SJSA1 (cell line): Measurements from ENCODE around the gene NBL1. TPM values are rescaled to one million over a fixed set of nuclear protein-coding genes. Genes with fewer than 3 reads are reported as not detected.
A peak's percentile ranks its signal among the peaks of the same experiment; 100 is the strongest.

Experiments
- DNase-seq, 2 experiments: peaks; one replicate each; pipeline ENCODE4 v3.0.0-alpha.2; 2015 to 2020; ENCODE audit warnings: low spot score in 2 of 2, low read depth in 1 of 2
- H3K27ac ChIP-seq: fragments of 250-450 bp; sonication (Bioruptor Pico); 2 replicates; pipeline ENCODE4 v1.5.1; 2020; ENCODE audit warnings: mild to moderate bottlenecking, moderate library complexity
- H3K27me3 ChIP-seq: fragments of 250-450 bp; sonication (Bioruptor Pico); replicated peaks from 2 replicates; pipeline ENCODE4 v1.5.1; 2020; ENCODE audit warnings: mild to moderate bottlenecking, moderate library complexity
- H3K36me3 ChIP-seq: fragments of 250-450 bp; sonication (Bioruptor Pico); 2 replicates; pipeline ENCODE4 v1.5.1; 2020; ENCODE audit warnings: mild to moderate bottlenecking
- H3K4me1 ChIP-seq: fragments of 250-450 bp; sonication (Bioruptor Pico); replicated peaks from 2 replicates; pipeline ENCODE4 v1.6.1; 2021; ENCODE audit warnings: mild to moderate bottlenecking
- H3K4me3 ChIP-seq: fragments of 250-450 bp; sonication (Bioruptor Pico); 2 replicates; pipeline ENCODE4 v1.5.1; 2020; ENCODE audit warnings: mild to moderate bottlenecking
- H3K9me3 ChIP-seq: fragments of 250-450 bp; sonication (Bioruptor Pico); replicated peaks from 2 replicates; pipeline ENCODE4 v1.5.1; 2020; ENCODE audit warnings: mild to moderate bottlenecking
- total RNA-seq: library from RNA; depleted of rRNA; stranded (reverse); fragments of >200 nt; shearing (Covaris generic); gene quantifications from 2 replicates; pipeline ENCODE4 v1.2.3, GENCODE V29; 2014; rRNA removed

Gene NBL1, protein sequence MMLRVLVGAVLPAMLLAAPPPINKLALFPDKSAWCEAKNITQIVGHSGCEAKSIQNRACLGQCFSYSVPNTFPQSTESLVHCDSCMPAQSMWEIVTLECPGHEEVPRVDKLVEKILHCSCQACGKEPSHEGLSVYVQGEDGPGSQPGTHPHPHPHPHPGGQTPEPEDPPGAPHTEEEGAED
- 3.7 and 9.1 TPM in 2 replicates for total RNA-seq

DNA sequence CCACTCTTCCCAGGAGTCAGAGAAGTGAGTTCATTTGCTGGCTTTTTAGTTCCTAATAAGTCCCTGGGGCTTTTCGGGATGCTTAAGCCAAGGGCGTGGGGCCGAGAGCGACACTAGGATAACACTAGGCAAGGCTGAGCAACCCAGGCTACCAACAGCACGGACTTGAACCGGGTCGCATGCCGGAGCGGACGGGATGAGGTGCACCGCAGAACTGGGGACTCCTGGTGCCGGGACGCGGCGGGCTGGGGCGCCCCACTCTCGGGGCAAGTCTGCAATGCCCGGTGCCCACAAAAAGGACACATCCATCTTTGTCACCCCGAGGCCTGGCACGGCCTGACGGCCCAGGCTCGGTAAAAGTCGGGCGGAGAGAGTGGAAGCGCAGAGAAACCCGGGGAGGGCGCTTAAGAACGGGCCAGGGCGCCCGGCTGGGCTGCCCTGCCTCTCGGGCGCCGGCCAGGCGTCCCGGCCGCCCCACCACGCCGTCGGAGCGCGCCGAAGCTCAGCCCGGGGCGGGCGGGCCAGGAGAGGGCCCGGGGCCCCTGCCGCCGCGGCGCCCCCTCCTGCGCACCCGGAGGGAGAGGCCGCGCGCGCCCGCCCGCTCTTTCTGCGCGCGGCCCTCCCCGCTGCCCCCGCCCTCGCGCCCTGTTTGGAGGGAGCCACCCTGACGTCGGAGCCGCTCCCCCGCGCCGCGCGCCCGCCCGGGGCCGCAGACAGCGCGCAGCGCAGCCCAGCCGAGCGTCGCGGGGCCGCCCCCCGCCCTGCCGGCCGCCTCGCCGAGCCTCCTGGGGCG lies at the start of gene NBL1:
Gene NBL1 (plus strand): TSS at position 710 of the 793 bp plus-strand sequence. CDS start 10,720 bp downstream, outside the sequence.
- no peaks in the 10 kb centered on the region for H3K9me3 ChIP-seq
- H3K36me3 ChIP-seq, result no peaks in the 10 kb centered on the region
- H3K27me3 ChIP-seq, result peaks cover 21% of the 10 kb centered on the region
- H3K4me1 ChIP-seq, result peaks cover 18% of the 10 kb centered on the region
- H3K4me3 ChIP-seq, result peak within 1 kb of the TSS; percentile 46
- no peak within 1 kb of the TSS for H3K27ac ChIP-seq
- DNase-seq, result no peak

DNA sequence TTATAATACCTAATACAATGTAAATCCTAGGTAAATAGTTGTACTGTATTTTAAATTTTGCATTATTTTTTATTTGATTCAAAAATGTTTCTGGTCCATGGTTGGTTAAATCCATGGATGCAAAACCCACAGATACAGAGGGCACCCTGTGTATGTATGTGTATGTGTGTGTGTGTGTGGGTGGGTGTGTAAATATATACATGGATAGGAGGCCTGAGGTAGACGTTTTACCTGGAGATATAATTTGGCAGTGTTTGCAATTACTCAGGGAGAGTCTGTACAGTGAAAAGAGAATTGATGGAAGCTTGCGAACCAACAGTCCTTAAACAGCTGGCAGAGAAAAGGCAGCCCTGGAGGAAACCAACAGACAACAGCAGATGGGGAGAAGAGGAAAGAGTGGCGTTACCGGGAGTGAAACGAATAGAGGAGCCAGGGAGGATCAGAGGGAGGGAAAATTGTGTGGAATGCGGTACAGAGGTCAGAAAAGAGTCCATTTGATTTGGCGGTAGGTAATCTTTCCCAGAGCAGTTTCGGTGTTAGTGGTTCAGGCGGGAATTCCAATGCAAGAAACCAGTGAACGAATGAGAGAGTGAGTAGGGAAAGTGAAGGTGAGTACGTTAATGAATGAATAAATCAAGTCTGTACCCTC lies 47.9 kb upstream of the NBL1 start:
- Histone ChIP-seq H3K36me3 (peaks cover 25% of the 10 kb centered on the region), H3K4me1 (peaks cover 14% of the 10 kb centered on the region), H3K27ac (peak overlapping the region; percentile 70), H3K4me3 (peak overlapping the region; percentile 81), H3K27me3 (no peaks in the 10 kb centered on the region), H3K9me3 (no peaks in the 10 kb centered on the region)
- DNase-seq, result no peak

DNA sequence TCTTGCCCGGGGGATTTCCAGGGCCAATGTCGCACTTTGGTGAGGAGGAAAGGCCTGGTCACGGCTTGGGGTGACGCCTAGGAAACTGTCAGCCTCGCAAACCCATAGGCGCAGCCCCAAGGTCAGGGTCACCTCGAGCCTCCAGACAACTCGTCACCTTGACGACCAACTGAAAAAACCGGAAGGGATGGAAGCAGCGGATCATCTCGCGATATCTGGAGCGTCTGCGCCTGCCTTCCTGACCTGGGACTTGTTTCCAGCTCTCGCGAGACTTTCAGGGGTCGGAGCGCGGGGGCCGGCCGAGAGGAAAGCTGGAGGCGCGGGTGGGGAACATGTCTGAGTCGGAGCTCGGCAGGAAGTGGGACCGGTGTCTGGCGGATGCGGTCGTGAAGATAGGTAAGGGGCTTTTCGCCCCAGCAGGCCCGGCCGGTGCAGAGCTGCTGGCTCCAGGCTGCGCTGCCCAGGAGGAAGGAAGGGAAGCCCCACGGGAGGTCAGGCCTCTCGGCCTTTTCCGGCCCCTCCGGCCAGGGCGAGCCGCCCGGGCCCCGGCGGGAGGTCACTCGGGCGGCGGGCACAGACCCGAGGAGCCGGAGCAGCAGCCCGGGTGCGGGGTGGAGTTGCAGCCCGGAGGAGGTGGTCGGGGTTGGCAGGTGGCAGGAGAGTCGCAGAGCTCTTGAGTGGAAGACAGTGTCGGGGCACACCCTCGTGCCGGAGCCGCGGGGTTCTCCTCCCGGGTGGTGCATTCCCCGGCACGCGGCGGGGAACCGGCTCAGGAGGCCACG lies 47.2 kb upstream of the NBL1 start:
- Histone ChIP-seq H3K9me3 (no peaks in the 10 kb centered on the region), H3K36me3 (peaks cover 30% of the 10 kb centered on the region), H3K27ac (peak overlapping the region; percentile 70), H3K4me3 (peak overlapping the region; percentile 81), H3K27me3 (no peaks in the 10 kb centered on the region), H3K4me1 (peaks cover 14% of the 10 kb centered on the region)
- peak; percentile 92 to 98 for DNase-seq

DNA sequence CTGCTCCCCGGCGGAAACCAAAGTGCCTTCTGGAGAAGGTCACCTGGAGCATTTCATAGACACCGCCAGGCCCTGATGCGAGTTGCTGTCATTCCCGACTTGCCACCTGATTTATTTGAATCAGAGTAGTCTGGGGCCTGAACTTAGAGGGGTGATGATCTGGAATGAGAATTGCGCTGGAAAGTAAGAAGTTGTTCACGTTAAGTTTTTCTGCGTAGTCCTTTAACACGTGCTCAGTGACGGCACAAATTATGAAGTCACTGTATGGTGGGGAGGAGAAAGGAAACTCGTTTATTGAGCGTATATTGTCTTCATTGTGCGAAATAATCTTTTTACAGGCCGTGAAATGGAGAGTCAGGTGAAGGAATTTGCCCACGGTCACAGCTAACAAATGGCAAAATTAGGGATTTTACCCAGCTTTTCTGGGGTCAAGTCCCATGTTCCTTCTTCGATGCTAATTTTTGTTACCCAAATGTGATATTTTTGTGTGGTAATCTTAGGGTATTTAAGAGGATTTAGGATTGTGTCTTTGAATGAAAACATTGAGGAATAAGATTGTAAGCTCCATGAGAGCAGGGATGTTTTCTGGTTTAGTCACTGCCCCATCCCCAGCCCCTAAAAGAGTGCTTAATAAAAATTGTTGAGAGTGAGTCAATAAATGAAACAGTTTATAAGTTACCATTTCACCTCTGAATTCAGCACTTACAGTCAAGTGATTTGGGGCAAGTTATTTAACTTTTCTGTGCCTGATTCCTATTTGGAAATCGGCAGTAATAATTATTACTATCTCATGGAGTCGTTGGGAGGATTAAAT lies 46.4 kb upstream of the NBL1 start:
- Histone ChIP-seq H3K4me3 (peak overlapping the region; percentile 81), H3K27ac (peak overlapping the region; percentile 70), H3K4me1 (peaks cover 14% of the 10 kb centered on the region), H3K9me3 (no peaks in the 10 kb centered on the region), H3K36me3 (peaks cover 34% of the 10 kb centered on the region), H3K27me3 (no peaks in the 10 kb centered on the region)
- no peak for DNase-seq

DNA sequence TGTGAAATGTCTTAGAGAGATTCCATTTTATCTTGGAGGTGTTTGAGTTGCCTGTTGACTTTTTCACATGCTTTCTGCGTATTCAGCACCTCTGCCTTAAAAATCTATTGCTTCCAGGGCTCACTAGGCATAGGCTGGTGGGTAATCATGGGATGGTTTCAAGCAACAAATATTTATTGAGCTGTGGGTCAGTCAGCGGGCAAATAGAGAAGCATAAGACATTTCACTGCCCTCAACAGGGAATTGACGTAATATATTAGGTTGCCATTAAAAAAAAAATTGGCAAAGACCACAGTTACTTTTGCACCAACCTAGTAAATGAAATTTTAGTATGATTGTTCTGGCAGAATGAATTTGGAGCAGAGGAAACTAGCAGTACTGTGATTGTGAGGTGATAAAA lies 44.3 kb upstream of the NBL1 start:
- H3K27me3 ChIP-seq, result no peaks in the 10 kb centered on the region
- no peak for DNase-seq
- H3K4me1 ChIP-seq, result peaks cover 14% of the 10 kb centered on the region
- no peak overlapping the region for H3K4me3 ChIP-seq
- H3K36me3 ChIP-seq, result peaks cover 41% of the 10 kb centered on the region
- no peaks in the 10 kb centered on the region for H3K9me3 ChIP-seq
- H3K27ac ChIP-seq, result no peak overlapping the region

DNA sequence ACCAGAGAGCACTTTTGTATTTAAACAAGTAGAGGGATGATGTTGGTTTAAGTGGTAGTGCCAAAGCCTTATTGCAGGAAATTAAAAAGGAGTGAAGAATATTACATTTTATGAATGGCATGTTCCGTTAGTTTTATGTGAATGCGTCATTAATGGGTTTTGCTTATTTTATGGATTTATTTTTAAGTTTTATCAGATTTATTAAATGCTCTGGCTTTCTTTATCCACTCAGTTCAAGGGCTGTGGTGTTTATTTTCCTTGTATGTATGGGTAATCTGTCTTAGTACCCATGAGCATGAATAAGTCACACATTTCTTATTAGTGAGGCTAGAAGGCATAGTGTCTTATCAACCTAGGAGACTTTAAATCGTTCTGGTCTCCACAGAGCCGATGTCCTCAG lies 41.6 kb upstream of the NBL1 start:
- Histone ChIP-seq H3K4me1 (peaks cover 16% of the 10 kb centered on the region), H3K4me3 (no peak overlapping the region), H3K27me3 (no peaks in the 10 kb centered on the region), H3K9me3 (no peaks in the 10 kb centered on the region), H3K36me3 (peaks cover 35% of the 10 kb centered on the region), H3K27ac (no peak overlapping the region)
- DNase-seq, result no peak

DNA sequence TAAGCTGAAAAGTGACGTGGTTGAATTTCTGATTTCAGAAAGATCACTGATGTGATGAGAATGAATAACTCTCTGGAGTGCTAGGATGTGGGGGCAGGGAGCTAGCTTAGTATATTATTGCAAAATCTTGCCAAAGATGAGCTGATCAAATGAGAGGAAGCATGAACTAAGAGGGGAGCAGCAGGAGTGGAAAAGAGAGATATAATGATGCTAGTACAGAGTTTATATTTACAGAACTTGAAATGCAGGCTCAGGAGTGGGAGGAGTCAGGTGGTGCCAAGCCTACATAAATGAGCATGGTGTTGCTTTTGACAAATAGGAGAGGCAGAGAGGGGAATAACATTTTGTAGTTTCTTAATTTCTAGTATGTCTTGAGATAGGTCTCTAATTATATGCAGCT lies 38.1 kb upstream of the NBL1 start:
- Histone ChIP-seq H3K36me3 (peaks cover 16% of the 10 kb centered on the region), H3K9me3 (no peaks in the 10 kb centered on the region), H3K4me3 (no peak overlapping the region), H3K27me3 (no peaks in the 10 kb centered on the region), H3K4me1 (peaks cover 9% of the 10 kb centered on the region), H3K27ac (no peak overlapping the region)
- no peak for DNase-seq

DNA sequence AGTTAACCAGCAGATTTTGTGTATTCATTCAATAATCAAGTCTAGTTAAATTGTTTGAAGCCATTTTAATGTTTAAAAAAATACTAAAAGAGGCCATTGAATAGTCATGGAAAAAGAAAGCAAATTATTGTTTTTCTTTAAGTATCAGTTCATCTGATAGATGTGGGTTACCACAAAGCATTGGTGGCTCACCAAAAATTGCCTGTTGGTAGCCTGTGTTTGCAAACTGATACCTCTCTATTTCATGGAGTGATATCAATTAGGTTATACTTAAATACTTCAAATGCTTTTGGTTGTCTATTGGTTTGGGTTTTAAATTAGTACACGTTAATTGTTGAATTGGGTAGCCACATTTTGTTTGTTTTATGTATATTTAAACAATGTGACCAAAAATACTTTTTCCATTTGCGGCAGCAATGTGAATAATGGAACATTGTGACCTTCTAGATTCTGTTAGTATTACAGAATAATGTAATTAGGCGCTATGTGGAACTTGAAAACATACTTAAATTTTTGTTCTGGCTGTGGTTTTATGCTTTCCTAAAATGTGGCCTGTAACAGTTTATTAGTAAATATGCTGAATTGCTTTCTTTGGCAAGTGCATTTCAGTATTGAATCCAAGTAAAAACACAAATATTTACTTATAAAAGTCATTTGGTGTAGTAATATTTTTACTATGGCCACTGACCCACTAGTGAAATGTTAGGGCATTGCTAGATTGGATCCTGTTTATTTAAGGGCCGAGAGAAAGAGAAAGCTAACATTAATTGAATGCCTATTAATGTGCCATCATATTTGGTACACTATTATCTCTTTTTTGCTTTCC lies 37.1 kb upstream of the NBL1 start:
- no peak overlapping the region for H3K4me3 ChIP-seq
- H3K27me3 ChIP-seq, result no peaks in the 10 kb centered on the region
- peak in 1 of 2 experiments; percentile 15 for DNase-seq
- H3K4me1 ChIP-seq, result peaks cover 9% of the 10 kb centered on the region
- no peak overlapping the region for H3K27ac ChIP-seq
- H3K9me3 ChIP-seq, result no peaks in the 10 kb centered on the region
- H3K36me3 ChIP-seq, result peaks cover 10% of the 10 kb centered on the region

DNA sequence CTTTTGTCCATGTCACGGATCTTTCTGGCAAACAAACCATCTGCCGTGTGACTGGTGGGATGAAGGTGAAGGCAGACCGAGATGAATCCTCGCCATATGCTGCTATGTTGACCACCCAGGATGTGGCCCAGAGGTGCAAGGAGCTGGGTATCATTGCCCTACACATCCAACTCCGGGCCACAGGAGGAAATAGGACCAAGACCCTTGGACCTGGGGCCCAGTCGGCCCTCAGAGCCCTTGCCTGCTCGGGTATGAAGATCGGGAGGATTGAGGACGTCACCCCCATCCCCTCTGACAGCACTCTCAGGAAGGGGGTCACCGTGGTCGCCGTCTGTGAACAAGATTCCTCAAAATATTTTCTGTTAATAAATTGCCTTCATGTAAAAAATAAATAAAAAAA lies 35.9 kb upstream of the NBL1 start:
- Histone ChIP-seq H3K9me3 (no peaks in the 10 kb centered on the region; the same call in 1 of the 2 replicates), H3K4me1 (peaks cover 9% of the 10 kb centered on the region), H3K36me3 (peaks cover 6% of the 10 kb centered on the region; the same call in 1 of the 2 replicates), H3K27ac (no peak overlapping the region), H3K4me3 (no peak overlapping the region), H3K27me3 (no peaks in the 10 kb centered on the region)
- DNase-seq, result no peak

DNA sequence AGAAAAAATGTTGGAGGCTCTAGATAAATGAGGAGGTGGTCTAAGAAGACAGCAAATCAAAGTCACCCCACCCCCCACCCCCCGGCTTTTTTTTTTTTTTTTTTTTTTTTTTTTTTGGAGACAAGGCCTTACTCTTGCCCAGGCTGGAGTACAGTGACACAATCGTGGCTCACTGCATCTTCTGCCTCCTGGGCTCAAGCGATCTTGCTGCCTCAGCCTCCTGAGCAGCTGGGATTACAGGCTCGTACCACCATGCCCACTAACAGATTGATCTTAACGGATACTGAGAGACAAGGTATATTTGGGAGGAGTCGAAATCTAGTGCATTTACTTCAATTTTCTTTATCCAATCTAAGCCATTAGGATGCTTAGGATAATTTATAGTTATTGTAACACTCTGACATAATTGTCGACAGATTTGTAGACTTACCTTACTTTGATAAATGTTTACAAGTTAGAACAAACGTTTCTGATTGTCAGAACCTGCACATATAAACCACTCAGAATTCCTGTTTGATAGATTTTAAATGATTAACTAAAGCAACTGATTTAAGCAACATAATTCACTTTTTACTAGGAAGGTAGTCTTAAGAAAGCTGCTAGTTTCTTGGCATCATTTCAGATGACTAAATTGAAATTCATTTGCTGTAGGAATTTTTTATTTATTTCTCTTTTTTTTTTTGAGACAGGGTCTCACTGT lies 33.7 kb upstream of the NBL1 start:
- Histone ChIP-seq H3K27ac (no peak overlapping the region), H3K36me3 (peaks cover 11% of the 10 kb centered on the region), H3K4me1 (peaks cover 9% of the 10 kb centered on the region), H3K4me3 (no peak overlapping the region), H3K27me3 (no peaks in the 10 kb centered on the region), H3K9me3 (no peaks in the 10 kb centered on the region; the same call in 1 of the 2 replicates)
- DNase-seq, result no peak

DNA sequence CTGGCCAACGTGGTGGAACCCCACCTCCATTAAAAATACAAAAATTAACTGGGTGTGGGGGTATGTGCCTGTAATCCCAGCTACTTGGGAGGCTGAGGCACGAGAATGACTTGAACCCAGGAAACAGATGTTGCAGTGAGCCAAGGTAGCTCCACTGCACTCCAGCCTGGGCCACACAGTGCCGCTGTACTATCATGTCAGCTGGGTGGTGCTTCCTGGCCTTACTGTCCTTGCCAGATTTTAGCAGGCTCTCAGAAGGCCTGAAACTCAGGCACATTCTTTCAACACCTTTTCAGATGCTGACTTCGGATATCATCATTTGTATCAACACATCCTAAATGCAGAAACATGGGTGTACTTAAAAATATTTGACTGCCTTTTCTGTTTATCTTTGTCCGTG lies 31.6 kb upstream of the NBL1 start:
- Histone ChIP-seq H3K4me1 (peaks cover 8% of the 10 kb centered on the region; the same call in 1 of the 2 replicates), H3K36me3 (peaks cover 26% of the 10 kb centered on the region), H3K27me3 (no peaks in the 10 kb centered on the region), H3K9me3 (no peaks in the 10 kb centered on the region; the same call in 1 of the 2 replicates), H3K27ac (no peak overlapping the region), H3K4me3 (no peak overlapping the region)
- no peak for DNase-seq
